ENCODE data around the gene OR2A14.
"Not testable (repeated sequence)": the region's sequence is repeated elsewhere in the genome, so short reads cannot be mapped to it uniquely, and the experiment has no call there.

Gene OR2A14

GRCh38 chr7:144122876-144123275, at the start of gene OR2A14:
OR2A14 (plus strand) TSS chr7:144123176; CDS start chr7:144129113, 5,937 bp downstream.
- no peak for DNase-seq (ENCODE audit: low read depth)

- DNase-seq (ENCODE audit: low read depth) = no peak
Measured at GRCh38 chr7:144074374-144074773, 48.6 kb upstream of the OR2A14 start.

- no peak for DNase-seq (ENCODE audit: low read depth)
Measured at GRCh38 chr7:144085978-144086377, 37.0 kb upstream of the OR2A14 start, which contains the start of gene OR2A12. OR2A12 (plus strand) TSS chr7:144086278; CDS start chr7:144095108, 8,830 bp downstream.

- DNase-seq (ENCODE audit: low read depth) = no peak
Measured at GRCh38 chr7:144086730-144087129, 36.2 kb upstream of the OR2A14 start.

- DNase-seq (ENCODE audit: low read depth) = no peak
Measured at GRCh38 chr7:144087230-144087629, 35.7 kb upstream of the OR2A14 start.

- DNase-seq (ENCODE audit: low read depth) = no peak
Measured at GRCh38 chr7:144090667-144091066, 32.3 kb upstream of the OR2A14 start.

GRCh38 chr7:144098776-144099175, 24.2 kb upstream of the OR2A14 start:
- DNase-seq (ENCODE audit: low read depth) = no peak

GRCh38 chr7:144100607-144101006, 22.4 kb upstream of the OR2A14 start:
- no peak for DNase-seq (ENCODE audit: low read depth)

- no peak for DNase-seq (ENCODE audit: low read depth)
Measured at GRCh38 chr7:144102041-144102440, 20.9 kb upstream of the OR2A14 start.

GRCh38 chr7:144105211-144105610, 17.8 kb upstream of the OR2A14 start:
- no peak for DNase-seq (ENCODE audit: low read depth)

- no peak for DNase-seq (ENCODE audit: low read depth)
Measured at GRCh38 chr7:144109283-144109682, 13.7 kb upstream of the OR2A14 start, which contains the start of gene OR2A2. OR2A2 (plus strand) TSS chr7:144109583; CDS start chr7:144109583, 0 bp downstream.

- DNase-seq (ENCODE audit: low read depth) = no peak
Measured at GRCh38 chr7:144110272-144110671, 12.7 kb upstream of the OR2A14 start.

GRCh38 chr7:144113651-144114050, 9.3 kb upstream of the OR2A14 start:
- no peak for DNase-seq (ENCODE audit: low read depth)

- DNase-seq (ENCODE audit: low read depth) = no peak
Measured at GRCh38 chr7:144118341-144118740, 4.6 kb upstream of the OR2A14 start.

GRCh38 chr7:144127714-144128334, 4.8 kb downstream of the OR2A14 start:
- peak; percentile 40 for DNase-seq (ENCODE audit: low read depth)

GRCh38 chr7:144129601-144130000, 6.6 kb downstream of the OR2A14 start:
- DNase-seq (ENCODE audit: low read depth) = not testable (repeated sequence)

- DNase-seq (ENCODE audit: low read depth) = no peak
Measured at GRCh38 chr7:144130730-144131129, 7.8 kb downstream of the OR2A14 start.

GRCh38 chr7:144132262-144132661, 9.3 kb downstream of the OR2A14 start:
- no peak for DNase-seq (ENCODE audit: low read depth)

GRCh38 chr7:144133307-144133706, 10.3 kb downstream of the OR2A14 start:
- no peak for DNase-seq (ENCODE audit: low read depth)

- DNase-seq (ENCODE audit: low read depth) = no peak
Measured at GRCh38 chr7:144134116-144134515, 11.1 kb downstream of the OR2A14 start.

- no peak for DNase-seq (ENCODE audit: low read depth)
Measured at GRCh38 chr7:144137501-144137900, 14.5 kb downstream of the OR2A14 start.

- DNase-seq (ENCODE audit: low read depth) = no peak
Measured at GRCh38 chr7:144142187-144142586, 19.2 kb downstream of the OR2A14 start.

- DNase-seq (ENCODE audit: low read depth) = no peak
Measured at GRCh38 chr7:144144426-144144825, 21.4 kb downstream of the OR2A14 start.

GRCh38 chr7:144148224-144148827, 25.4 kb downstream of the OR2A14 start:
- DNase-seq (ENCODE audit: low read depth) = no peak
